CD4-positive, alpha-beta T cell treated with Interleukin-1 beta for 1 hour (primary cell): ENCODE results near the gene GABRB3.

ENCODE experiments used
- DNase-seq, 2 donors: peaks; one replicate each; pipeline ENCODE4 v3.0.0-alpha.2; 2020 to 2022

GABRB3 gene

GRCh38 chr15:26624128-26624527 lies 148.7 kb downstream of the GABRB3 start:
- DNase-seq: no peak

GRCh38 chr15:26623071-26623470 lies 149.8 kb downstream of the GABRB3 start:
- no peak for DNase-seq

GRCh38 chr15:26621816-26622215 lies 151.1 kb downstream of the GABRB3 start:
- DNase-seq: no peak

GRCh38 chr15:26620528-26621458 lies 152.1 kb downstream of the GABRB3 start:
- no peak for DNase-seq

- no peak for DNase-seq
These were observed 157.0 kb downstream of the GABRB3 start for GRCh38 chr15:26615927-26616302.

- no peak for DNase-seq
These were observed 157.5 kb downstream of the GABRB3 start for GRCh38 chr15:26615188-26615926.

GRCh38 chr15:26614734-26615133 lies 158.1 kb downstream of the GABRB3 start:
- no peak for DNase-seq

GRCh38 chr15:26598704-26599103 lies 174.2 kb downstream of the GABRB3 start:
- DNase-seq: no peak

GRCh38 chr15:26595611-26596010 lies 177.3 kb downstream of the GABRB3 start:
- no peak for DNase-seq

GRCh38 chr15:26590676-26591075 lies 182.2 kb downstream of the GABRB3 start:
- DNase-seq: no peak

- no peak for DNase-seq
These were observed 190.0 kb downstream of the GABRB3 start for GRCh38 chr15:26582840-26583239.

GRCh38 chr15:26580943-26581342 lies 191.9 kb downstream of the GABRB3 start:
- DNase-seq: no peak

GRCh38 chr15:26572602-26573350 lies 200.1 kb downstream of the GABRB3 start:
- DNase-seq: no peak

GRCh38 chr15:26571346-26571745 lies 201.5 kb downstream of the GABRB3 start:
- no peak for DNase-seq

GRCh38 chr15:26565542-26565941 lies 207.3 kb downstream of the GABRB3 start:
- DNase-seq: no peak

GRCh38 chr15:26564361-26564760 lies 208.5 kb downstream of the GABRB3 start:
- no peak for DNase-seq

- no peak for DNase-seq
These were observed 210.5 kb downstream of the GABRB3 start for GRCh38 chr15:26562336-26562735.

GRCh38 chr15:26561896-26562295 lies 211.0 kb downstream of the GABRB3 start:
- no peak for DNase-seq

- no peak for DNase-seq
These were observed 211.7 kb downstream of the GABRB3 start for GRCh38 chr15:26561130-26561529.

- no peak for DNase-seq
These were observed 217.0 kb downstream of the GABRB3 start for GRCh38 chr15:26555898-26556297.

- no peak for DNase-seq
These were observed 221.4 kb downstream of the GABRB3 start for GRCh38 chr15:26551473-26551872.

- no peak for DNase-seq
These were observed 222.0 kb downstream of the GABRB3 start for GRCh38 chr15:26550880-26551279.

GRCh38 chr15:26537663-26538062 lies 235.2 kb downstream of the GABRB3 start:
- no peak for DNase-seq
